K562 (cell line): ENCODE results near the gene ARHGAP22. TPM values are rescaled to one million over a fixed set of nuclear protein-coding genes. Genes with fewer than 3 reads are reported as not detected.

Experiments used
- BMI1 ChIP-seq: fragments of 150-350 bp; IDR thresholded peaks from 2 replicates; pipeline ENCODE4 v1.6.1; 2014; ENCODE audit warnings: low read length
- CBX5 ChIP-seq: IDR thresholded peaks from 2 replicates; pipeline ENCODE4 v1.6.1; 2014; ENCODE audit warnings: low read depth, borderline replicate concordance
- KDM2B ChIP-seq: fragments of 250-450 bp; sonication (Bioruptor Pico); IDR thresholded peaks from 2 replicates; pipeline ENCODE4 v1.8.0; 2021; ENCODE audit warnings: mild to moderate bottlenecking, moderate library complexity
- KLF1 ChIP-seq: fragments of 450-650 bp; IDR thresholded peaks from 2 replicates; pipeline ENCODE4 v1.6.1; 2016; ENCODE audit warnings: missing genetic modification characterization, missing compliant biosample characterization
- MTF1 ChIP-seq: fragments of 250-450 bp; sonication (Bioruptor Pico); IDR thresholded peaks from 2 replicates; pipeline ENCODE4 v1.9.0; 2021; ENCODE audit warnings: moderate library complexity, mild to moderate bottlenecking, inconsistent platforms, borderline replicate concordance
- NCOA1 ChIP-seq: fragments of 450-650 bp; IDR thresholded peaks from 2 replicates; pipeline ENCODE4 v1.6.1; 2016; ENCODE audit warnings: low read depth
- NEUROD1 ChIP-seq: fragments of 150-350 bp; IDR thresholded peaks from 2 replicates; pipeline ENCODE4 v1.6.1; 2014; ENCODE audit warnings: borderline replicate concordance, low read length, low read depth; ENCODE audit not compliant: partially characterized antibody
- NFIC ChIP-seq: fragments of 450-650 bp; IDR thresholded peaks from 2 replicates; pipeline ENCODE4 v1.6.1; 2017; ENCODE audit warnings: mild to moderate bottlenecking, inconsistent platforms
- NUFIP1 ChIP-seq: fragments of 450-650 bp; IDR thresholded peaks from 2 replicates; pipeline ENCODE4 v1.6.1; 2018; ENCODE audit not compliant: partially characterized antibody
- PHB ChIP-seq: fragments of 250-450 bp; sonication (Bioruptor Pico); IDR thresholded peaks from 2 replicates; pipeline ENCODE4 v1.5.0; 2021
- PRPF4 ChIP-seq: fragments of 200-400 bp; formaldehyde crosslinking; IDR thresholded peaks from one replicate; pipeline ENCODE4 v1.6.1; 2017; ENCODE audit warnings: low read length, low read depth, mild to moderate bottlenecking; ENCODE audit not compliant: insufficient read depth, poor library complexity, severe bottlenecking
- RBM39 ChIP-seq: fragments of 200-400 bp; formaldehyde crosslinking; optimal IDR thresholded peaks from 2 replicates; pipeline ENCODE3; 2018; ENCODE audit warnings: low read depth, low read length
- SMAD3 ChIP-seq: fragments of 450-650 bp; formaldehyde crosslinking; conservative IDR thresholded peaks from 2 replicates; pipeline ENCODE4 v1.4.0; 2020; ENCODE audit warnings: mild to moderate bottlenecking
- SMARCB1 ChIP-seq: IDR thresholded peaks from 2 replicates; pipeline ENCODE4 v1.6.1; 2011; ENCODE audit warnings: improper control_type of control experiment, low read depth; ENCODE audit not compliant: insufficient read length
- SREBF2 ChIP-seq: sonication (generic); formaldehyde crosslinking; IDR thresholded peaks from 2 replicates; pipeline ENCODE4 v1.4.0; 2020; ENCODE audit warnings: mild to moderate bottlenecking, missing genetic modification reagents
- TAF1 ChIP-seq: IDR thresholded peaks from 2 replicates; pipeline ENCODE4 v1.6.1; 2011; ENCODE audit warnings: mild to moderate bottlenecking, low read length, moderate library complexity; ENCODE audit not compliant: insufficient read depth, control insufficient read depth, severe bottlenecking; ENCODE audit errors: extremely low read depth
- TSHZ1 ChIP-seq: fragments of 250-450 bp; sonication (Bioruptor Pico); IDR thresholded peaks from 2 replicates; pipeline ENCODE4 v1.4.0; 2020; ENCODE audit warnings: mild to moderate bottlenecking, moderate library complexity
- U2AF2 ChIP-seq: fragments of 200-400 bp; formaldehyde crosslinking; optimal IDR thresholded peaks from 2 replicates; pipeline ENCODE3; 2017; ENCODE audit warnings: low read depth, mild to moderate bottlenecking, low read length
- ZNF197 ChIP-seq: fragments of 200-800 bp; sonication (Bioruptor generic); IDR thresholded peaks from 2 replicates; pipeline ENCODE4 v1.6.1; 2016; ENCODE audit warnings: low read depth, missing genetic modification characterization, missing compliant biosample characterization
- ZNF324 ChIP-seq: fragments of 250-450 bp; sonication (Bioruptor Pico); IDR thresholded peaks from 2 replicates; pipeline ENCODE4 v1.4.0; 2020; ENCODE audit warnings: mild to moderate bottlenecking
- ZNF41 ChIP-seq: fragments of 250-450 bp; sonication (Bioruptor Pico); conservative IDR thresholded peaks from 2 replicates; pipeline ENCODE4 v1.4.0; 2020; ENCODE audit warnings: mild to moderate bottlenecking
- ZNF589 ChIP-seq: fragments of 200-800 bp; sonication (Bioruptor generic); IDR thresholded peaks from 2 replicates; pipeline ENCODE4 v1.6.1; 2016; ENCODE audit warnings: low read depth, missing genetic modification characterization, missing compliant biosample characterization
- ZNF695 ChIP-seq: fragments of 450-650 bp; formaldehyde crosslinking; IDR thresholded peaks from 2 replicates; pipeline ENCODE4 v1.4.0; 2020; ENCODE audit warnings: mild to moderate bottlenecking, moderate library complexity
- ZNF77 ChIP-seq: fragments of 250-450 bp; sonication (Bioruptor Pico); IDR thresholded peaks from 2 replicates; pipeline ENCODE4 v1.5.0; 2020
- ZZZ3 ChIP-seq: fragments of 450-650 bp; IDR thresholded peaks from 2 replicates; pipeline ENCODE4 v1.6.1; 2016; ENCODE audit warnings: antibody characterized with exemption, mild to moderate bottlenecking, moderate library complexity
- polyA plus RNA-seq, 8 experiments: library from polyadenylated mRNA; depleted of rRNA in 4 of 8; stranded (reverse) in 5 of 8; unstranded in 3 of 8; fragments of >200 nt; fragmentation: Nextera tagmentation in 2 of 8; fragmentation: Illumina TruSeq in 1 of 8; extraction: Ambion mirVana in 2 of 8; extraction: Trizol in 1 of 8; gene quantifications; 2 replicates each; pipeline versions ENCODE4 v1.2.1 to v1.2.3, GENCODE V29; 2011 to 2014; ENCODE audit warnings: inconsistent platforms in 1 of 8, missing spikeins in 1 of 8
- total RNA-seq, 7 experiments: library from RNA; depleted of rRNA in 6 of 7; stranded (reverse); fragments of >200 nt in 6 of 7; fragmentation: Illumina TruSeq in 2 of 7; extraction: Trizol in 2 of 7; gene quantifications; 2 replicates each; pipeline versions ENCODE4 v1.2.1 to v1.2.3, GENCODE V29; 2011 to 2021; ENCODE audit warnings: low replicate concordance in 1 of 7
- TF ChIP-seq, protein P1 (sequence below): fragments of 450-650 bp; formaldehyde crosslinking; IDR thresholded peaks from 2 replicates; pipeline ENCODE4 v1.4.0; 2020; ENCODE audit warnings: mild to moderate bottlenecking, moderate library complexity
- TF ChIP-seq, protein P2 (sequence below): sonication (generic); formaldehyde crosslinking; IDR thresholded peaks from 2 replicates; pipeline ENCODE4 v1.9.0; 2022; ENCODE audit warnings: mild to moderate bottlenecking, missing genetic modification reagents

Gene ARHGAP22
- total and polyA plus RNA-seq, 9 of the 15 experiments (the other 6 are each of a cell fraction or from before 2014, with no cell fraction given) = 1.3 to 28.1 (median 12.7) TPM

DNA sequence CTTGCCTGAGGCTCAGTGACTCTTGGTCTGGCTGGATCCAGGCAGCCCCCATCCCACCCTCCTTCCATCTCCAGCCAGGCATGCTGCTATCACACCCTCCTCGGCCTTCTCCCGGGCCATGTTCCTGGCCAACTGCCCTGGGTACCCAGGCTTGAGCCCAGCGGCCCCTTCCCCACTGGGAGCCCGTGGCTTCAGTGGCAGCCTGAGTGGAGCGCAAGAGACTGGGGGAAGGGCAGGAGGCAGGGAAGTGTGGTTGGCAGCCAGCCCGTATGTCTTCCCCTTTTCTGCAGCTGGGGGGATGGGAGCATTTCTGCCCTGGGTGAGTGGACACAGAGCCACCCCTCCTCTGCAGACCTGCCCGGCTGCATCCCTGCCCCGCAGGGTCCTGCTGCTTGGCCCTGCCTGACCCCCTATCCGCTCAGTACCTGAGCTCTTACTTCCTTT, 148.5 kb downstream of the ARHGAP22 start (continued):
- TF ChIP-seq SREBF2 (CRISPR knock-in tag) = no peak
- no peak for TF ChIP-seq TSHZ1 (CRISPR knock-in tag)
- no peak for TF ChIP-seq U2AF2
- TF ChIP-seq MTF1 (CRISPR knock-in tag) = no peak
- peak; percentile 53; the same call in 1 of the 2 replicates for TF ChIP-seq ZNF41 (CRISPR knock-in tag)
- TF ChIP-seq KLF1 (tag) = no peak
- TF ChIP-seq, protein P1, sequence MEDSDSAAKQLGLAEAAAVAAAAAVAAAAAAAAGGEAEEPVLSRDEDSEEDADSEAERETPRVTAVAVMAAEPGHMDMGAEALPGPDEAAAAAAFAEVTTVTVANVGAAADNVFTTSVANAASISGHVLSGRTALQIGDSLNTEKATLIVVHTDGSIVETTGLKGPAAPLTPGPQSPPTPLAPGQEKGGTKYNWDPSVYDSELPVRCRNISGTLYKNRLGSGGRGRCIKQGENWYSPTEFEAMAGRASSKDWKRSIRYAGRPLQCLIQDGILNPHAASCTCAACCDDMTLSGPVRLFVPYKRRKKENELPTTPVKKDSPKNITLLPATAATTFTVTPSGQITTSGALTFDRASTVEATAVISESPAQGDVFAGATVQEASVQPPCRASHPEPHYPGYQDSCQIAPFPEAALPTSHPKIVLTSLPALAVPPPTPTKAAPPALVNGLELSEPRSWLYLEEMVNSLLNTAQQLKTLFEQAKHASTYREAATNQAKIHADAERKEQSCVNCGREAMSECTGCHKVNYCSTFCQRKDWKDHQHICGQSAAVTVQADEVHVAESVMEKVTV = no peak
- TF ChIP-seq PRPF4 = no peak
- TF ChIP-seq ZZZ3 = no peak
- TF ChIP-seq, protein P2, sequence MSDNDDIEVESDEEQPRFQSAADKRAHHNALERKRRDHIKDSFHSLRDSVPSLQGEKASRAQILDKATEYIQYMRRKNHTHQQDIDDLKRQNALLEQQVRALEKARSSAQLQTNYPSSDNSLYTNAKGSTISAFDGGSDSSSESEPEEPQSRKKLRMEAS (CRISPR knock-in tag) = peak; percentile 31; the same call in 1 of the 2 replicates
- no peak for TF ChIP-seq BMI1
- no peak for TF ChIP-seq ZNF197 (CRISPR knock-in tag)
- TF ChIP-seq NEUROD1 = no peak
- TF ChIP-seq NFIC = peak; percentile 95
- 0 out of 2 replicates have a peak, but pooled peaks have one; percentile 26 for TF ChIP-seq ZNF589 (CRISPR knock-in tag)
- 0 out of 2 replicates have a peak, but pooled peaks have one; percentile 27 for TF ChIP-seq PHB (CRISPR knock-in tag)
- peak; percentile 58 for TF ChIP-seq RBM39
- TF ChIP-seq NUFIP1 = no peak
- TF ChIP-seq TAF1 = no peak
- TF ChIP-seq CBX5 = 0 out of 2 replicates have a peak, but pooled peaks have one; percentile 45
- peak; percentile 49; the same call in 1 of the 2 replicates for TF ChIP-seq SMAD3
- no peak for TF ChIP-seq KDM2B (CRISPR knock-in tag)
- TF ChIP-seq SMARCB1 = no peak
- TF ChIP-seq ZNF77 (CRISPR knock-in tag) = no peak
- no peak for TF ChIP-seq ZNF324 (CRISPR knock-in tag)
- peak; percentile 34; the same call in 1 of the 2 replicates for TF ChIP-seq NCOA1
- 0 out of 2 replicates have a peak, but pooled peaks have one; percentile 67 for TF ChIP-seq ZNF695 (CRISPR knock-in tag)
